ENCODE data around the gene B4GALNT2. TPM values are rescaled to one million over a fixed set of nuclear protein-coding genes. Genes with fewer than 3 reads are reported as not detected.
"Not testable (repeated sequence)": the region's sequence is repeated elsewhere in the genome, so short reads cannot be mapped to it uniquely, and the experiment has no call there.

Gene B4GALNT2
- total RNA-seq (under 1 TPM in 1 of 2 experiments, not detected in 1; 0.05 TPM), polyA plus RNA-seq (not detected), total RNA-seq (0 to 0.09 (median 0) reads per million in 6 experiments)

GRCh38 chr17:49132699-49133364 is at the start of gene B4GALNT2:
Gene B4GALNT2 (plus strand): TSS chr17:49132769. CDS start chr17:49132793, 24 bp downstream.
- DNase-seq (peak in 7 of 10 donors; percentile 4 to 64 (median 10)), ATAC-seq (peak; percentile 61 to 72)
- H3K27me3 Mint-ChIP-seq, result peaks cover 37 to 66% (median 50%) of the 10 kb centered on the region in 5 donors
- POLR2A ChIA-PET, result no interaction called here
- peaks cover 3 to 13% (median 7%) of the 10 kb centered on the region in 4 donors for H3K4me1 Mint-ChIP-seq
- peaks cover 0 to 4% (median 0%) of the 10 kb centered on the region in 9 donors for H3K9me3 Mint-ChIP-seq
- peaks cover 0 to 13% (median 2%) of the 10 kb centered on the region in 3 donors for H3K36me3 Mint-ChIP-seq
- H3K27ac Mint-ChIP-seq, result peak within 1 kb of the TSS in 1 of 10 donors; percentile 43
- peak within 1 kb of the TSS; percentile 11 to 85 (median 72) for H3K4me3 Mint-ChIP-seq

GRCh38 chr17:49085046-49085445 is 47.5 kb upstream of the B4GALNT2 start:
- POLR2A ChIA-PET, DNase-seq, H3K4me1 Mint-ChIP-seq, H3K9me3 Mint-ChIP-seq, H3K36me3 Mint-ChIP-seq, H3K4me3 Mint-ChIP-seq, H3K27ac Mint-ChIP-seq, ATAC-seq: not testable (repeated sequence)
- H3K27me3 Mint-ChIP-seq, result peaks cover 10 to 34% (median 24%) of the 10 kb centered on the region in 5 donors

GRCh38 chr17:49085565-49086315 is 46.8 kb upstream of the B4GALNT2 start:
- DNase-seq (no peak), ATAC-seq (no peak)
- H3K27ac Mint-ChIP-seq, result no peak overlapping the region
- peaks cover 0 to 2% (median 0%) of the 10 kb centered on the region in 9 donors for H3K9me3 Mint-ChIP-seq
- H3K4me1 Mint-ChIP-seq, result peaks cover 0 to 7% (median 0%) of the 10 kb centered on the region in 4 donors
- no peaks in the 10 kb centered on the region for H3K36me3 Mint-ChIP-seq
- H3K4me3 Mint-ChIP-seq, result no peak overlapping the region
- POLR2A ChIA-PET, result no interaction called here
- peaks cover 10 to 34% (median 28%) of the 10 kb centered on the region in 5 donors for H3K27me3 Mint-ChIP-seq

GRCh38 chr17:49086316-49086605 is 46.3 kb upstream of the B4GALNT2 start:
- POLR2A ChIA-PET, result no interaction called here
- no peak overlapping the region for H3K27ac Mint-ChIP-seq
- DNase-seq (no peak), ATAC-seq (no peak)
- peaks cover 10 to 30% (median 28%) of the 10 kb centered on the region in 5 donors for H3K27me3 Mint-ChIP-seq
- no peaks in the 10 kb centered on the region for H3K36me3 Mint-ChIP-seq
- peaks cover 0 to 7% (median 0%) of the 10 kb centered on the region in 4 donors for H3K4me1 Mint-ChIP-seq
- peaks cover 0 to 2% (median 0%) of the 10 kb centered on the region in 9 donors for H3K9me3 Mint-ChIP-seq
- no peak overlapping the region for H3K4me3 Mint-ChIP-seq

- Mint-ChIP-seq H3K27ac (no peak overlapping the region), H3K36me3 (no peaks in the 10 kb centered on the region), H3K9me3 (peaks cover 0 to 2% (median 0%) of the 10 kb centered on the region in 9 donors), H3K27me3 (peaks cover 8 to 29% (median 28%) of the 10 kb centered on the region in 5 donors), H3K4me3 (no peak overlapping the region), H3K4me1 (peaks cover 0 to 7% (median 0%) of the 10 kb centered on the region in 4 donors)
- ATAC-seq (no peak), DNase-seq (no peak)
- POLR2A ChIA-PET, result no interaction called here
Observed at GRCh38 chr17:49086649-49087048, 45.9 kb upstream of the B4GALNT2 start.

GRCh38 chr17:49089094-49089493 is 43.5 kb upstream of the B4GALNT2 start:
- Mint-ChIP-seq H3K4me3 (no peak overlapping the region), H3K36me3 (no peaks in the 10 kb centered on the region), H3K27me3 (peaks cover 4 to 31% (median 27%) of the 10 kb centered on the region in 5 donors), H3K27ac (no peak overlapping the region), H3K4me1 (peaks cover 0 to 7% (median 0%) of the 10 kb centered on the region in 4 donors), H3K9me3 (peaks cover 0 to 2% (median 0%) of the 10 kb centered on the region in 9 donors)
- ATAC-seq, result no peak
- POLR2A ChIA-PET, result no interaction called here
- no peak for DNase-seq

- Mint-ChIP-seq H3K9me3 (peaks cover 0 to 2% (median 0%) of the 10 kb centered on the region in 9 donors), H3K27ac (no peak overlapping the region), H3K4me3 (no peak overlapping the region), H3K27me3 (peaks cover 0 to 23% (median 17%) of the 10 kb centered on the region in 5 donors), H3K36me3 (no peaks in the 10 kb centered on the region), H3K4me1 (peaks cover 0 to 7% (median 0%) of the 10 kb centered on the region in 4 donors)
- DNase-seq, result no peak
- ATAC-seq, result no peak
- POLR2A ChIA-PET, result no interaction called here
Observed at GRCh38 chr17:49090878-49091594, 41.5 kb upstream of the B4GALNT2 start.

- Mint-ChIP-seq H3K4me1 (no peaks in the 10 kb centered on the region), H3K9me3 (no peaks in the 10 kb centered on the region), H3K27ac (no peak overlapping the region), H3K27me3 (peaks cover 0 to 12% (median 4%) of the 10 kb centered on the region in 5 donors), H3K36me3 (no peaks in the 10 kb centered on the region), H3K4me3 (no peak overlapping the region)
- DNase-seq (no peak), ATAC-seq (no peak)
- POLR2A ChIA-PET, result no interaction called here
Observed at GRCh38 chr17:49093131-49093530, 39.4 kb upstream of the B4GALNT2 start.

GRCh38 chr17:49100601-49101000 is 32.0 kb upstream of the B4GALNT2 start:
- DNase-seq (no peak), ATAC-seq (no peak)
- Mint-ChIP-seq H3K4me1 (no peaks in the 10 kb centered on the region), H3K9me3 (no peaks in the 10 kb centered on the region), H3K36me3 (no peaks in the 10 kb centered on the region), H3K27me3 (peaks cover 0 to 11% (median 3%) of the 10 kb centered on the region in 5 donors), H3K27ac (no peak overlapping the region), H3K4me3 (no peak overlapping the region)
- POLR2A ChIA-PET, result no interaction called here

GRCh38 chr17:49101054-49101534 is 31.5 kb upstream of the B4GALNT2 start:
- Mint-ChIP-seq H3K4me3 (no peak overlapping the region), H3K27ac (no peak overlapping the region), H3K36me3 (no peaks in the 10 kb centered on the region), H3K4me1 (no peaks in the 10 kb centered on the region), H3K27me3 (peaks cover 0 to 11% (median 3%) of the 10 kb centered on the region in 5 donors), H3K9me3 (no peaks in the 10 kb centered on the region)
- DNase-seq, result no peak
- POLR2A ChIA-PET, result no interaction called here
- no peak for ATAC-seq

GRCh38 chr17:49103360-49103759 is 29.2 kb upstream of the B4GALNT2 start:
- H3K27me3 Mint-ChIP-seq, H3K27ac Mint-ChIP-seq, DNase-seq, H3K4me3 Mint-ChIP-seq, H3K4me1 Mint-ChIP-seq, H3K9me3 Mint-ChIP-seq, POLR2A ChIA-PET, ATAC-seq, H3K36me3 Mint-ChIP-seq: not testable (repeated sequence)

- H3K27ac Mint-ChIP-seq, result no peak overlapping the region
- POLR2A ChIA-PET, result no interaction called here
- H3K4me3 Mint-ChIP-seq, result no peak overlapping the region
- DNase-seq (no peak), ATAC-seq (no peak)
- no peaks in the 10 kb centered on the region for H3K9me3 Mint-ChIP-seq
- H3K27me3 Mint-ChIP-seq, result peaks cover 0 to 9% (median 4%) of the 10 kb centered on the region in 5 donors
- no peaks in the 10 kb centered on the region for H3K36me3 Mint-ChIP-seq
- H3K4me1 Mint-ChIP-seq, result no peaks in the 10 kb centered on the region
Observed at GRCh38 chr17:49104511-49105074, 28.0 kb upstream of the B4GALNT2 start.
